OCI-LY7 (cell line): ENCODE results near the gene ASB7.

Source experiments
- CTCF ChIP-seq: fragments of 200-600 bp; sonication (generic); conservative IDR thresholded peaks from 2 replicates; pipeline ENCODE4 v1.5.1; 2014; ENCODE audit warnings: mild to moderate bottlenecking, antibody characterized with exemption, low read length, moderate library complexity, mixed read lengths
- EZH2phosphoT487 ChIP-seq: fragments of 200-600 bp; sonication (generic); IDR thresholded peaks from 2 replicates; pipeline ENCODE4 v1.6.1; 2018; ENCODE audit warnings: low read depth, borderline replicate concordance, mild to moderate bottlenecking, mixed run types, antibody characterized with exemption, low read length, moderate library complexity, mixed read lengths

GRCh38 chr15:100671124-100671680 is 68.8 kb downstream of the ASB7 start:
- TF ChIP-seq CTCF, result no peak
- TF ChIP-seq EZH2phosphoT487, result no peak
